PC-3 (cell line): Measurements from ENCODE around the gene NTM.

Experiments
- EZH2 ChIP-seq: fragments of 300-600 bp; sonication (generic); IDR thresholded peaks from one replicate; pipeline ENCODE4 v1.6.1; 2017; ENCODE audit warnings: antibody characterized with exemption, mild to moderate bottlenecking, low read length; ENCODE audit not compliant: unreplicated experiment
- TF ChIP-seq, protein P1 (sequence below): fragments of 300-600 bp; sonication (generic); conservative IDR thresholded peaks from 2 replicates; pipeline ENCODE4 v1.5.1; 2017; ENCODE audit warnings: antibody characterized with exemption, low read depth, mild to moderate bottlenecking, low read length

DNA sequence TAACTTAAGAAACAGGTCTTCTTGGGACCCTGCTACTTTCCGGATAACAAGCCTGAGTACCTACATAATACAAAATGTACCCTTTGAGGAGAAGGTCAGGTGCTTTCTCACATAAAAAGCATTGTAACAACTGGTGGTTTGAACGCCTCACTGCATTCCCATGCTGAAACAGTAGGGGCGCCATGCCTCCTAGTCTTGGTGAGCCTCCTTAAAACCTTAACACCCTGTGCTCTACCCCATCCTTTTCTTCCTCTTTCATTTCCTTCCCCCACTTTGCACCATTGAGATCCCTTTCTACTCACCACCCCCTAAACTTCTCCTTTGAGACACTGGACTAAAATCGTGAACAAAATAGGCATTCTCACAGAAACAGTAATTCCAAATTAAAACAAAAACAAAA is 729.3 kb downstream of the NTM start:
- TF ChIP-seq, protein P1, sequence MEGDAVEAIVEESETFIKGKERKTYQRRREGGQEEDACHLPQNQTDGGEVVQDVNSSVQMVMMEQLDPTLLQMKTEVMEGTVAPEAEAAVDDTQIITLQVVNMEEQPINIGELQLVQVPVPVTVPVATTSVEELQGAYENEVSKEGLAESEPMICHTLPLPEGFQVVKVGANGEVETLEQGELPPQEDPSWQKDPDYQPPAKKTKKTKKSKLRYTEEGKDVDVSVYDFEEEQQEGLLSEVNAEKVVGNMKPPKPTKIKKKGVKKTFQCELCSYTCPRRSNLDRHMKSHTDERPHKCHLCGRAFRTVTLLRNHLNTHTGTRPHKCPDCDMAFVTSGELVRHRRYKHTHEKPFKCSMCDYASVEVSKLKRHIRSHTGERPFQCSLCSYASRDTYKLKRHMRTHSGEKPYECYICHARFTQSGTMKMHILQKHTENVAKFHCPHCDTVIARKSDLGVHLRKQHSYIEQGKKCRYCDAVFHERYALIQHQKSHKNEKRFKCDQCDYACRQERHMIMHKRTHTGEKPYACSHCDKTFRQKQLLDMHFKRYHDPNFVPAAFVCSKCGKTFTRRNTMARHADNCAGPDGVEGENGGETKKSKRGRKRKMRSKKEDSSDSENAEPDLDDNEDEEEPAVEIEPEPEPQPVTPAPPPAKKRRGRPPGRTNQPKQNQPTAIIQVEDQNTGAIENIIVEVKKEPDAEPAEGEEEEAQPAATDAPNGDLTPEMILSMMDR, result peak; percentile 49; the same call in 1 of the 2 replicates
- TF ChIP-seq EZH2, result no peak
